Adipocyte (in vitro differentiated cells): ENCODE results near the gene RNF113B.

ENCODE experiments used
- DNase-seq: peaks from one replicate; pipeline ENCODE4 v3.0.0-alpha.2; 2015; ENCODE audit warnings: low read depth
- H3K27me3 ChIP-seq: replicated peaks from 2 replicates; pipeline ENCODE4 v1.7.0; 2013; ENCODE audit warnings: mild to moderate bottlenecking, low read length, moderate library complexity; ENCODE audit not compliant: control insufficient read depth, insufficient read depth
- H3K36me3 ChIP-seq: 2 replicates; pipeline ENCODE4 v1.7.0; 2013; ENCODE audit warnings: low read length, mild to moderate bottlenecking, moderate library complexity; ENCODE audit not compliant: control insufficient read depth, insufficient read depth, severe bottlenecking
- H3K4me1 ChIP-seq: 2 replicates; pipeline ENCODE4 v1.7.0; 2013; ENCODE audit warnings: mild to moderate bottlenecking, low read length, moderate library complexity; ENCODE audit not compliant: control insufficient read depth, insufficient read depth
- H3K4me3 ChIP-seq: 2 replicates; pipeline ENCODE4 v1.7.0; 2013; ENCODE audit warnings: mild to moderate bottlenecking, low read length, moderate library complexity
- H3K9ac ChIP-seq: 2 replicates; pipeline ENCODE4 v1.7.0; 2013; ENCODE audit warnings: mild to moderate bottlenecking, low read length, moderate library complexity
- H3K9me3 ChIP-seq: 2 replicates; pipeline ENCODE4 v1.7.0; 2013; ENCODE audit warnings: mild to moderate bottlenecking, low read length, moderate library complexity; ENCODE audit not compliant: control insufficient read depth

Gene RNF113B

DNA sequence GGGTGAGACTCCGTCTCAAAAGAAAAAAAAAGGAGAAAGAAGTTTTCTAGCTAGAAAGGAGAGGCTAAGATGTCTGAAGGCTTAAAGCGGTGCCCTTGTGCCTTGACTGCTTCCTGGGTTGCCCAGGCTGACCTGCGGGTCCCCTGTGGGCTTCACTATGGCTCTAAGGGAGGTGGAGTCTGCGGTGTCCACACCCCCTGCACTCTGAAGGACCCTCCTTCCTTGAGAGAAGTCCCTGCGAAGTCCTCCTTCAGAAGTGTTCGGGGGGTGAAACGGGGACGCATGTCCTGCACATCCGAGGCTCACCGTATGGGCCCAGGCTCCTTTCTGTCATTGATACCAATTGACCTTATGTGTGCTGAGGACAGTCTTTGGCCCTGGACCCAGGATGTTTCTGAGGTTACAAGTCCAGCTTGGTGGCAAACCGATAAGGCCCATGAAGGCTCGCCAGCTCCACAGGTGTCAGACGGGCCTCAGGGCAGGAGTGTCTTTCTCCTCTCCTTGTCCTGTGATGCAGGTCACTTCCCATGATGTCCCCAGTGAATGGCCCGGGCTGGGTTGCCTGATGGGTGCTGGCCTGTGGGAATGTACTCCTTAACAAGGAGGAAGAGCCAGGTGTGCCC, 11.6 kb upstream of the RNF113B start:
- no peak for DNase-seq

DNA sequence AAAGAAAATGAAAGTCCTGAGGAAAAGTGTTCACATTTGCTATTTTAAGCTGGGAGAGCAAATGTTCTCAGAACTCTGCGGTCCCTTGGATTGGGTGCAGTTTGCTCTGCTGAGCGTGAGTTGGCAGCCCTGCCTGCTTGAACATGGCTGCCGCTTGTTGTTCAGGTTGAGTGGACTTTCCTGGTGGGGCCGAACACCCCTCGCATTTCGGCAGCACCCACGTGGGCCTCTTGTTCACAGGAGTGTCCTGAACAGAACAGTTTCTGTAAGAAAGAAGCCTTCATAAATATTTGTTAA, 10.8 kb upstream of the RNF113B start:
- Histone ChIP-seq H3K27me3 (no peaks in the 10 kb centered on the region), H3K9me3 (no peaks in the 10 kb centered on the region), H3K9ac (no peak overlapping the region), H3K4me1 (peaks cover 5% of the 10 kb centered on the region), H3K36me3 (no peaks in the 10 kb centered on the region), H3K4me3 (no peak overlapping the region)
- DNase-seq, result no peak

More for the DNA sequence above, 11.6 kb upstream of the RNF113B start:
- Histone ChIP-seq H3K9ac (no peak overlapping the region), H3K36me3 (no peaks in the 10 kb centered on the region), H3K4me1 (peaks cover 5% of the 10 kb centered on the region), H3K27me3 (no peaks in the 10 kb centered on the region), H3K9me3 (no peaks in the 10 kb centered on the region), H3K4me3 (no peak overlapping the region)

DNA sequence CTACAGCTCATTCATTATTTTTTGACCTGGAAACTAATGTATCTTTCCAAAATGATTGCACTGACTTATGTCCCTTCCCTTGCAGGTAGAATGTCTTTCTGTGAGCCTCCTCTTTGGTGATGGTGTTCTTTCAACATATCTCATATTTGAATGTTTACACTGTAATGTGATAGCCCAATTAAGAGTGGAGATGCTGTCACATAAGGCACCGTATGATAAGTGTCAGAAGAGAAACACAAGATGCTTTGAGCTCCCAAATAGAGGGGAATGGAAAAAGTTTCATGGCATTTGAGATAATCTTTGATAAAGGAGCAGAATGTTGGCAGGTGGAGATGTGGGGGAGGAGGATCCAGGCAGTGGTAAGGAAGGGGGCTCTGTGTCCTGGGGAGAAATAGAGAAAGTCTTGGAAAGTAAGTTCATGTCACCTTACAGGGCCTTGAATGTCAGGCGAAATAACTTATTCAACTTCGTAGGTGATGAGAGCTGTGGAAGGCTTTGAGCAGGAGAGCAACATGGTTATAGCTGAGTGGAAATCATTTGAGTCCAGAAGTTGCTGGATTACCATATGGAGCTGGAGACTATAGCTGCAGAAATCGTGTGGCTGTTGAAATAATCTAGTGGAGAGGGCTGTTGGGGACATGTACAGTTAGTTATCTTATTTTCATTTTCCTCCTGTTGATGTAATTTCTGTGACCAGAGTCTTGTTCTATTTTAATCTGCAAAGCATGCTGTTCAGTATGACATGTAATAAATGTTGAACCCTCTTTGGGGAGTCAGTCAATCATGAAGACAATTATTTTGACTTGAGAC, 10.3 kb upstream of the RNF113B start:
- Histone ChIP-seq H3K4me1 (peaks cover 5% of the 10 kb centered on the region), H3K4me3 (no peak overlapping the region), H3K9ac (no peak overlapping the region), H3K36me3 (no peaks in the 10 kb centered on the region), H3K9me3 (no peaks in the 10 kb centered on the region), H3K27me3 (no peaks in the 10 kb centered on the region)
- DNase-seq, result no peak

DNA sequence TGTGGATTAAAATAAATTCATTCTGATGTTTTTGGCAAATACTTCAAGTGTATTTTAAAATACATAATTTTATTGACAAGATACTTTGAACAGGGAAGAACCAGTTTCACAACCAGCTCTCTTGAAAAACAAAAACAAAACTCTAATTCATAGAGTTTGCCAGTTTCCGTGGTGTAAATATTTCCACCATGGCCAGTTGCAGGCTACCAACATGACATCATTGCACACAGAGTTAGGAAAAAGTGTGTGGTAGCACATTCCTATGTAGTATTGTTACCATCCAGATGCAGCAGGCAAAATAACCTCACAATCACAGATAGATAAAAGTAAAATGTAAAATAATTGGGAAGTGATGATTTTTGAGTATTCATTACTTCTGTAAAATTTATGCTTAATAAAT, 7.7 kb upstream of the RNF113B start:
- H3K9ac ChIP-seq, result no peak overlapping the region
- no peaks in the 10 kb centered on the region for H3K36me3 ChIP-seq
- H3K27me3 ChIP-seq, result no peaks in the 10 kb centered on the region
- peaks cover under 1% of the 10 kb centered on the region for H3K4me1 ChIP-seq
- no peak overlapping the region for H3K4me3 ChIP-seq
- no peaks in the 10 kb centered on the region for H3K9me3 ChIP-seq
- DNase-seq, result no peak

DNA sequence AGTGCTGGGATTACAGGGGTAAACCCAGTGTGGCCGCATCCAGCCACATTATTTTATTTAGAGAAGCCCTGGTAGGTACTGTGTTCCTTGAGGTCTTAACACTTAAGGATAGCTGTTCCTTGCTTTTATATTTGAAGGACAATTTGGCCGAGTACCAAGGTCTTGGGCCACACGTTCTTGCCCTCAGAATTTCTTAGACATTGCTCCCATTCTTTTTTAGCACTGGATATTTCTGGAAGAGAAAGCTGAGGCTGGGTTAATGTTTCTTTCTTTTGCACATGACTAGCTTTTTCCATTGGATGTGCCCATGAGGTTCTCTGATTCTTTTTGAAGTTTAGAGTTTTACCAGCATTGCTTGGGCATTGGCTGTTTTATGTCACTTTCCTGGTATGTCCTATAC, 5.5 kb upstream of the RNF113B start:
- Histone ChIP-seq H3K9me3 (no peaks in the 10 kb centered on the region), H3K4me3 (no peak overlapping the region), H3K9ac (no peak overlapping the region), H3K36me3 (no peaks in the 10 kb centered on the region), H3K4me1 (no peaks in the 10 kb centered on the region), H3K27me3 (no peaks in the 10 kb centered on the region)
- no peak for DNase-seq

DNA sequence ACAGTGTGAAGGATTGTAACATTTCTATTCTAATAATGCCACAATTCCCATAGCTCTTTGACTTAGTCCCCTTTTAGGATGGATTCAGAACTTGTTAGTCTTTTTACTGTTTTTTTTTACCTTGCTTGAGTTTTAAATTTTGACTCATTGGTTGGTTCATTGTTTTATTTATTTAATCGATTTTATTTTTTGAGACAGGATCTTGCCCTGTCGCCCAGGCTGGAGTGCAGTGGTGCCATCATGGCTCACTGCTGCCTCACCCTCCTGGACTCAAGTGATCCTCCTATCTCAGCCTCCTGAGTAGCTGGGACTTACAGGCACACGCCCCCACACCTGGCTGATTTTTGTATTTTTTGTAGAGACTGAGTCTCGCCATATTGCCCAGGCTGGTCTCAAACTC, 5.1 kb upstream of the RNF113B start:
- Histone ChIP-seq H3K9me3 (no peaks in the 10 kb centered on the region), H3K4me1 (no peaks in the 10 kb centered on the region), H3K9ac (no peak overlapping the region), H3K4me3 (no peak overlapping the region), H3K36me3 (no peaks in the 10 kb centered on the region), H3K27me3 (no peaks in the 10 kb centered on the region)
- no peak for DNase-seq

DNA sequence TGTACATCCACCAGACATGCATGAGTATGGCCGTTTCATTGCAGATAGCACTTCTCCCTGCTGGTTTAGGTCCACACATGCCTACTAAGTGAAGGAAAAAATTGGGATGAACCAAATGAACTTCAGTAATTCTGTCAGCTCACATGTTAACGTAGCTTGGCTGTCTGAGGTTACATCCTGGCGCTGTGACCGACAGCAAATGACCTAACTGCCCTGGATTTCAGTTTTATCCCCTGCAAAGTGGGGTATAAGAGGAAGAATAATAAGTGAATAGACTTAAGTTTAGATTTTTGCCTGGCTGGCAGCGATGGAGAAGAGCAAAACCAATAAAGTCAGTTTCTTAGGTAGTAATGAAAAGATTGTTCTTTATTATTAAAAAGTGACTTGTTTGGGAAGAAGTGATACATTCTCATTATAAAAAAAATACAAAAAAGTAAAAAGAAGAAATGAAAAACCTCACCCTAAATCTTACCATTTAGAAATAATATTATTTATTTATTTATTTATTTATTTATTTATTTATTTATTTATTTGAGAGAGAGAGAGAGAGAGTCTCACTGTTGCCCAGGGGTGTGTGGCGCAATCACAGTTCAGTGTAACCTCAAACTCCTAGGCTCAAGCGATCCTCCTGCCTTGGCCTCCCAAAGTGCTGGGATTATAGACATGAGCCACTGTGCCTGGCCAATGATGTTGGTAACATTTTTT, 4.2 kb upstream of the RNF113B start:
- no peaks in the 10 kb centered on the region for H3K4me1 ChIP-seq
- H3K27me3 ChIP-seq, result no peaks in the 10 kb centered on the region
- H3K36me3 ChIP-seq, result no peaks in the 10 kb centered on the region
- no peak for DNase-seq
- H3K9me3 ChIP-seq, result no peaks in the 10 kb centered on the region
- no peak overlapping the region for H3K4me3 ChIP-seq
- H3K9ac ChIP-seq, result no peak overlapping the region

DNA sequence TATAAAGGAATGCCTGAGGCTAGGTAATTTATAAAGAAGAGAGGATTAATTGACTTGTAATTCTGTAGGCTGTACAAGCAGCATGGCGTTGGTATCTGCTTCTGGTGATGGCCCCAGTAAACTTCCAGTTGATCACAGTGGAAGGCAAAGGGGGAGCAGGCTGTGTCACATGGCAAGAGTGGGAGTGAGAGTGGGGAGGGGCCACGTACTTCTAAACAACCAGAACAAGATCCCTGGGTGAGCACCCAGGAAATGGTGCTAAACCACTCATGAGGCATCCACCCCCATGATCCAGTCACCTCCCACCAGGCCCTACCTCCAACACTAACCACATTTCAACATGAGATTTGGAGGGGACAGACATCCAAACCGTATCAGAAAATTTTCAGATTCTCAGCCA, 3.0 kb upstream of the RNF113B start:
- no peak for DNase-seq
- H3K27me3 ChIP-seq, result no peaks in the 10 kb centered on the region
- H3K9ac ChIP-seq, result no peak overlapping the region
- H3K4me3 ChIP-seq, result no peak overlapping the region
- no peaks in the 10 kb centered on the region for H3K36me3 ChIP-seq
- no peaks in the 10 kb centered on the region for H3K9me3 ChIP-seq
- H3K4me1 ChIP-seq, result peaks cover 2% of the 10 kb centered on the region

DNA sequence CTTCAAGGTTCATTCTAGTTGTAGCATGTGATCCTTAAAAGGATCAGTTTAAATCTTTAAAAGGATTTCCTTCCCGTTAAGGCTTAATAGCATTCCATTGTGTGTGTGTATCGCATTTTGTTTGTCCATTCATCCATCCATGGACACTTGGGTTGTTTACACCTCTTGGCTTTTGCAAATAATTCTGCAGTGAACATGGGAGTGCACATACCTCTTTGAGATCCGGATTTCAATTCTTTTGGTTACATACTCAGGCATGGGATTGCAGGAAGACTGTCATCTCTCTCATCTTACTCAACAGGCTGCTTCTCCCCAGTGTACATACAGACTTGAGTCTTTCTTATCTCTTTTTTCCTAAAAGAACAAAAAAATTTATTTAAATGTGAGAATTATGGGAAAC, 1.2 kb downstream of the RNF113B start:
- Histone ChIP-seq H3K9ac (no peak overlapping the region), H3K4me1 (peaks cover 42% of the 10 kb centered on the region), H3K36me3 (no peaks in the 10 kb centered on the region), H3K27me3 (no peaks in the 10 kb centered on the region), H3K4me3 (no peak overlapping the region), H3K9me3 (no peaks in the 10 kb centered on the region)
- DNase-seq, result no peak

DNA sequence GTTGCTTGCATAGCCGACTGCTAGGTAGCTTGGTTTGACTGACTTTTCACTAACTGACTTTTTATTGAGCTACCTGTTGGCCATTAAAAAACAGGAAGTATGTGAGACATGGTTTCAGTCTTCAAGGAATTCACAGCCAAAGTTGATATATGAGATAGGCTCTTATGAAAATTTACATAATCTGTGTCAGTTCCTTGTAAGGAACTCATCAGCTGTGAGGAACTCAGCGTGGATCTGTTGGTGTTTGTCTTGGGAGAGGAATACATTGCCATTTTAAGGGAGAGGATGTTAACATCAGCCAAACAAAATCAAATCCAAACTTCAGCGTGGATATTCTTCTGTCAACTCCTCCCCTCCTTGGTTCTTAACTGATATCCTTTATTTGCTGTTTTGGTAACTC, 2.0 kb downstream of the RNF113B start:
- Histone ChIP-seq H3K4me1 (peaks cover 42% of the 10 kb centered on the region), H3K9ac (no peak overlapping the region), H3K36me3 (no peaks in the 10 kb centered on the region), H3K9me3 (no peaks in the 10 kb centered on the region), H3K4me3 (no peak overlapping the region), H3K27me3 (no peaks in the 10 kb centered on the region)
- no peak for DNase-seq

DNA sequence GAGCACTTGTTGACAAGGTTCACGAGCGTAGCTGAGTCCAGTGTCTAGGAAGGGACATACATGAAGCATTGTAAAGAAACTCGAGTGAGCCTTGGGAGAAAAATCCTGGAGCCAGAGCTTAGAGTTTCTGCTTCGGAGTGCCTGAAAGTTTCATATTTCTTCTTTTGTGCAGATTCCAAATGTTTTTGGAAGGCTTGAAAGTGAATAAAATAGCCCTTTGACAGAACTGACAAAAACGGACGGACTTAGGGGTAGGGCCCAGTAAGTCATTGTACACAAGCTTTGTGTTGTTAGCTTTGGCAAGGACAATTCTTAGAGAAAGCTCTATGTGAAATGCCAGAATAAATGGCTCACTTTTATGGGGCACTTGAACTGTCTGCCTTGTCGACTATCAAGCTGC, 2.8 kb downstream of the RNF113B start:
- Histone ChIP-seq H3K4me3 (peak overlapping the region; percentile 55), H3K36me3 (no peaks in the 10 kb centered on the region), H3K4me1 (peaks cover 42% of the 10 kb centered on the region), H3K9me3 (no peaks in the 10 kb centered on the region), H3K9ac (peak overlapping the region; percentile 67), H3K27me3 (no peaks in the 10 kb centered on the region)
- DNase-seq, result peak; percentile 20
